Measurements from ENCODE around the gene PIP4K2C.
"Not testable (repeated sequence)": the region's sequence is repeated elsewhere in the genome, so short reads cannot be mapped to it uniquely, and the experiment has no call there.

Gene PIP4K2C

DNA sequence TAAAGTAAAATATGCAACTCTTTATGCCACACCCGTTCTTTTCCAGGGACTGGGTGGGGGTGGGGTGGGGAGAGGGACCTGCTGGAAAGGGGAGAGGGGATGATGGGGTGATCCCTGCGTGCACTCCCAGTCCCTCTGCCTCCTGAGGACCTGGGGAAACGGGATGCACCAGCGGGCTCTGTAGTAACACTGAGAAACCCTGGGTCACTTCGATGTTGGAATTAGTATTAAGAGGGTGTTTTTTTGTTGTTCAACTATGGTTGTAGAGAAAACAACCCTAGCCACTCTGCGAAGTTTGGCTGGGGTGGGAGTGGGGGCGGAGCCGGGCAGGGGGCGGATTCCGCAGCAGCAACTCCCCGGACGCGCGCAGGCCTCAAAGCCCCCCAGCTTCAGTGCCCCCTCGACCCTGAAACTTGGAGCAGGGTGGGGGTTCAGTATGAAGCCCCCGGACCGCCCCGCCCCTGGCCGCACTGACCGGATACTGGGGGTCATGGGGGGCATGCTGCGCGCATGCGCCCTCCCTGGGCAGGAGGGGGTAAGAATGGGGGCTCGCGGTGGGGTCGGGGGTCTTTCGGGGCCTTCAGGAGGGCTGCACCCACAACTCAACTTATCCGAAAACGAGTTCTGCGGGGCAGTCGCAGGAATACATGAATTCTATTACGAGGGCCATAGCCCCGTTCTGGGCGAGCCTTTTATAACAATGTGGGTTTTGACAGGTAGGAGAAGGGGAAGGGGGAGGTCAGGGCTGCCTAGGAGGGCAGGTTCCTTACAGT, 19.0 kb downstream of the PIP4K2C start:
- no peak for DNase-seq (ENCODE audit: low read depth)

DNA sequence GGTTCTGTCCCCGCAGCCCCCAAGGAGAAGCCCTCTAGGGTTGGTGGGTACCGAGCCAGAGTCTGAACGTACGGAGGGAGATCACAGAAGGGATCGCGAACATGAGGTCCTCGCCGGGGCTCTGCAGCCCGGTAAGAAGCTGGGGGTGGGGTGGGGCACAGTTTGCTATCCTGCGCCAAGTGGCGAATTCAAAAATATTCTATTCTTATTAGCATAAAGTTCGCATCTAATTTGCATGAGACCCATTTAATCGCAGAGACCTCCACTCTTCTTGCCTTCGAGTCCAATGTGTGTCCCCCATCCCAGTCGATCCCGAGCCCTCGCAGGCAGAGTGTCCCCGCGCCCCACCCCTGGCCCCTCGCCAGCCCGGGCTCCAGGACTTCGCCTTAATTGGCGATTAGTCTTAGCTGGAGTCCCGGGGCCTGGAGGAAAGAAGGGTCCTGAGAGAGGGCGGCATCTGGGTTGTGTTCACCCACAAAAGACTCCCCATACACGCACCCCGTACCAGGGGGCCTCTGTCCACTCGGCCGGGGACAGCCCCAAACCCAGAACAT, 19.6 kb downstream of the PIP4K2C start:
- no peak for DNase-seq (ENCODE audit: low read depth)

GRCh38 chr12:57611108-57611826, 20.3 kb downstream of the PIP4K2C start, which contains the start of gene ARHGEF25:
Gene ARHGEF25, plus strand, starts transcription at chr12:57611435. Its CDS starts 460 bp downstream, at chr12:57611895.
- no peak for DNase-seq (ENCODE audit: low read depth)

- DNase-seq (ENCODE audit: low read depth) = no peak
Observed at GRCh38 chr12:57611827-57612710, 21.1 kb downstream of the PIP4K2C start.

DNA sequence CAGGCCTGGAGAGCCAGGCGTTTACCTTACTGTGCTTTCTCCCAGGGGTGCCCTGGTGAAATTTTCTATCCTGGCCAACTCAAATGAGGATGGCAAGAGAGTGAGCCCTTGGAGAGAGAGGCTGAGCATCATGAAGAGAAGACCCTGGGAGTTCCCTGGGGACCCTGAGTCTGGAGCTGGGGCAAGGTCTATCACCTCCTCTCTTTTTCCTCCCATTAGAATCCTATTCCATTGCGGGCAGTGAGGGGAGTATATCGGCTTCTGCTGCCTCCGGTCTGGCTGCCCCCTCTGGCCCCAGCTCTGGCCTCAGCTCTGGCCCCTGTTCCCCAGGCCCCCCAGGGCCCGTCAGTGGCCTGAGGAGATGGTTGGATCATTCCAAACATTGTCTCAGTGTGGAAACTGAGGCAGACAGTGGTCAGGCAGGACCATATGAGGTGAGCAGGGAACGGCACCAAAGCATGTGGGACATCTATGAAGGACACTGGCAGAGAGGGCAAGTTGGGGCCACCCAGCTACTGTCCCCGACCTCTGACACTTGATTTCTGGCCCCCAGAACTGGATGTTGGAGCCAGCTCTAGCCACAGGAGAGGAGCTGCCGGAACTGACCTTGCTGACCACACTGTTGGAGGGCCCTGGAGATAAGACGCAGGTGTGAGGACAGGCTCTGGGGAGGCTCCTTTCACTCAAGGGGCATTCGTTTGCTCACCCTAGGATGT, 21.9 kb downstream of the PIP4K2C start:
- DNase-seq (ENCODE audit: low read depth) = no peak

DNA sequence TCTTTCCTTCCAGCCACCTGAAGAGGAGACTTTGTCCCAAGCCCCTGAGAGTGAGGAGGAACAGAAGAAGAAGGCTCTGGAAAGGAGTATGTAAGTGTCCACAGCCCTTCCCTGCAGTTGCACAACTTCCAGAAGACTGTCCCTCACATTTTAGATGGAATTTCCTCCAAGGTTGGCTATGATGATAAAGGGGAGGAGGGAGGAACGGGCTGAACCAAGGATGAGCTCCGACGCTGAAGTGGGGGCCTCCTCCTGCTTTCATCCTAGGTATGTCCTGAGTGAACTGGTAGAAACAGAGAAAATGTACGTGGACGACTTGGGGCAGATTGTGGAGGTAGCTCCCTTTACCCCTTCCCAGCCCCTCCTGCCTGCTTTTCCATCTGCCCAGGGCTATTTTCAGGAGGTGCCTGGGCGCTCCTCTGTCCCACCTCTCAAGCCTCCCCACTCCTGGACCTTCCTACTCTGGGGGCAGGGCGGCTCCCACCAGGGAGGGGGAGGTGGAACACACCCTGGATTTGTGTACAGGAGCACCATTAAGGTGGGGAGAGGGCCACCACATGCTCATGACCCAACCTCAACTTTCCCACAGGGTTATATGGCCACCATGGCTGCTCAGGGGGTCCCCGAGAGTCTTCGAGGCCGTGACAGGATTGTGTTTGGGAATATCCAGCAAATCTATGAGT, 22.6 kb downstream of the PIP4K2C start:
- DNase-seq (ENCODE audit: low read depth) = no peak

DNA sequence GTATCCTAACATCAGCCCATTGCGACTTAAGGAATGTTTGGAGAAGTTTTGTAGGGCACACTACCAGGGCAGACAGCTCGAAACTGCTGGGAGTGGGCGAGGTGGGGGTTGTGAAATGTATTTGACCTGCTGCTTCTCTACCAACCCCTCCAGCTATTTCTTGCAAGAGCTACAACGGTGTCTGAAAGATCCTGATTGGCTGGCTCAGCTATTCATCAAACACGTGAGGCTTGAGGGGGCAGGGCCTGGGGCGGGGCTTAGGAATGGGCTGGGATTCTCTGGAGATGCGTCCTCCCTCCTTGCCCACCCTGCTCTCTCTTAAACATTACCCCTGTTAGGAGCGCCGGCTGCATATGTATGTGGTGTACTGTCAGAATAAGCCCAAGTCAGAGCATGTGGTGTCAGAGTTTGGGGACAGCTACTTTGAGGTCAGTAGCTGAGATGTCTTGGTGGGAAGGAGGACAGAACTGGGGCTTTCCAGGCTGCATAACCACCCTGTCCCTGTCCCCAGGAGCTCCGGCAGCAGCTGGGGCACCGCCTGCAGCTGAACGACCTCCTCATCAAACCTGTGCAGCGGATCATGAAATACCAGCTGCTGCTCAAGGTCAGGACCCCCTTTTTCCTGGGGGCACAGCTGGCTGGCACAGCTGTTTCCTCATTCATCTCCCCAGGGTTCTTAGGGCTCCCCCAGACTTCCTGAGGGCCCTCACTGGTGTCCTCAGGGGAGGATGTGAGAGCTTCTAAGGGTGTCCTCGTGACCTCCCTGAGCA, 23.4 kb downstream of the PIP4K2C start:
- no peak for DNase-seq (ENCODE audit: low read depth)

- no peak for DNase-seq (ENCODE audit: low read depth)
Observed at GRCh38 chr12:57614948-57615500, 24.0 kb downstream of the PIP4K2C start.

DNA sequence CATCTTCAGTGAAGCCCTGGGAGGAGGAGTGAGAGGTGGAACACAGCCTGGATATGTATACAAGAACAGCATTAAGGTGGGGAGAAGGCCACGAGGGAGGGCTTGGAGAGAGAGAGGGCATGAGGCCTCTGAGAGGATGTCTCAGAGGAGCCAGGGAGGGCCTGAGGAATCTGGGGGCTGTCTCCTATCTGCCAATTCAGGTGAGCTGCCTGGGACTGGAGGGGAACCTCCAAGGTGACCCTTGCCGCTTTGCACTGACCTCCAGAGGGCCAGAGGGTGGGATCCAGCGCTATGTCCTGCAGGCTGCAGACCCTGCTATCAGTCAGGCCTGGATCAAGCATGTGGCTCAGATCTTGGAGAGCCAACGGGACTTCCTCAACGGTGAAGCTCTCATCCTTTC, 24.6 kb downstream of the PIP4K2C start:
- no peak for DNase-seq (ENCODE audit: low read depth)

- DNase-seq (ENCODE audit: low read depth) = no peak
Observed at GRCh38 chr12:57616383-57617101, 25.6 kb downstream of the PIP4K2C start.

- DNase-seq (ENCODE audit: low read depth) = no peak
Observed at GRCh38 chr12:57617942-57618341, 26.9 kb downstream of the PIP4K2C start.

DNA sequence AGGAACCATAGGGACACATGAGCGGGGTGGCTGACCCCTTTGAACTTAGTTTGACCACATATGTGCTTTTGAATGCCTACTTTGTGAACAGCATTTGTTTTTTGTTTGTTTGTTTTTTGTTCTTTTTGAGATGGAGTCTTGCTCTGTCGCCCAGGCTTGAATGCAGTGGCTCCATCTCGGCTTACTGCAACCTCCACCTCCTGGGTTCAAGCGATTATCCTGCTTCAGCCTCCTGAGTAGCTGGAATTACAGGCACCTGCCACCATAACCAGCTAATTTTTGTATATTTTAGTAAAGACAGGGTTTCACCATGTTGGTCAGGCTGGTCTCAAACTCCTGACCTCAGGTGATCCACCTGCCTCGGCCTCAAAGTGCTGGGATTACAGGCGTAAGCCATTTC, 27.4 kb downstream of the PIP4K2C start:
- not testable (repeated sequence) for DNase-seq (ENCODE audit: low read depth)

GRCh38 chr12:57618966-57619433, 28.0 kb downstream of the PIP4K2C start:
- DNase-seq (ENCODE audit: low read depth) = no peak

- DNase-seq (ENCODE audit: low read depth) = no peak
Observed at GRCh38 chr12:57619434-57620244, 28.6 kb downstream of the PIP4K2C start.

DNA sequence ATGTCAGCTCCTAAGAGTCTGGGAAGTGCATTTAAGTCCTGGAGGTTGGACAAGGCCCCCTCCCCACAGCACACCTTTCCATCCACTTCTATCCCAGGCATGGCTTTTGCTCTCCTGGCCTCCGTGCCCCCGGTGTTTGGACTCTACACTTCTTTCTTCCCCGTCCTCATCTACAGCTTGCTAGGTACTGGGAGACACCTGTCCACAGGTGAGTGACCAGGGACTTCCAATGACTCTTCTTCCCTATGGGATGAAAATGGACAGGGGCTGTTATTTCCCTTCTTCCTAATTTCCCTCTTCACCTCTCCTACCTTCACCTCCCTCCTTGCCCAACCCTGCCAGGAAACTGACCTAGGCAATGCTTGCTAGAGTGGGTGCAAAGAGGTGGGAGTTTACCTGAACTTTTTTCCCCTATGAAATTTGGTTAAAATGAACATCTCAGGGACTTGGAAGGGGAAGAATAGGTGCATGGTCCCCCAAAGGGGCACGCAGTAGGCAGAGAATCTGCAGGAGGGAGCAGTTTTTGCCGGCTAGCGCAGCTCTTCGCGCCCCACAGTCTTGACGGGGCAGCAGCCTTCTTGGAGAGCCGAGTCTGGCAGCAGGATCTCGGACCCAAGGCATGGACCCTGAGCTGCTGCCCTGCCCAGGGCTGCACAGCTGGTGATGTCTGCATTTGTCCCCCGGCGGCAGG, 29.4 kb downstream of the PIP4K2C start:
- DNase-seq (ENCODE audit: low read depth) = no peak

DNA sequence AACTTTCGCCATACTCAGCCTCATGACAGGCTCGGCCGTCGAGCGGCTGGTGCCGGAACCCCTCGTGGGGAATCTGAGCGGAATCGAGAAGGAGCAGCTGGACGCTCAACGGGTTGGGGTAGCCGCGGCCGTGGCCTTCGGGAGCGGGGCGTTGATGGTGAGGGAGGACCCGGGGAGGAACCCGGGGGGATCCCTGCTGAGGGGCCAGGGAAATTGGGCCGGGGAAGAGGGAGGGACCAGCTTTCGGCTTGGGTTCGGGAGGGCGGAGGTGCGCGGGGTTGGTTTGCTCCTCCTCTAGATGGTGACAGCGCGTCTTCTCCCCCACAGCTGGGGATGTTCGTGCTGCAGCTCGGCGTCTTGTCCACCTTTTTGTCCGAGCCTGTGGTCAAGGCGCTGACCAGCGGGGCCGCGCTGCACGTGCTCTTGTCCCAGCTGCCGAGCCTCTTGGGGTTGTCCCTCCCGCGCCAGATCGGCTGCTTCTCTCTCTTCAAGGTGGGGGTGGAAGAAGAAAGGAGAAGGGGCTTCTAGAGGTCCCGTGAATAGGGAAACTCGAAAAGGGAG, 30.0 kb downstream of the PIP4K2C start:
- DNase-seq (ENCODE audit: low read depth) = no peak
